Myometrial cell (primary cell): ENCODE measurements around the gene HSPB3. TPM values are rescaled to one million over a fixed set of nuclear protein-coding genes. Genes with fewer than 3 reads are reported as not detected.

Experiments
- total RNA-seq: library from RNA; depleted of rRNA; stranded (reverse); fragments of >200 nt; gene quantifications from 2 replicates; pipeline ENCODE4 v1.2.3, GENCODE V29; 2015

Gene HSPB3
- 0.53 TPM in 1 of 2 replicates, not detected in the other for total RNA-seq

DNA sequence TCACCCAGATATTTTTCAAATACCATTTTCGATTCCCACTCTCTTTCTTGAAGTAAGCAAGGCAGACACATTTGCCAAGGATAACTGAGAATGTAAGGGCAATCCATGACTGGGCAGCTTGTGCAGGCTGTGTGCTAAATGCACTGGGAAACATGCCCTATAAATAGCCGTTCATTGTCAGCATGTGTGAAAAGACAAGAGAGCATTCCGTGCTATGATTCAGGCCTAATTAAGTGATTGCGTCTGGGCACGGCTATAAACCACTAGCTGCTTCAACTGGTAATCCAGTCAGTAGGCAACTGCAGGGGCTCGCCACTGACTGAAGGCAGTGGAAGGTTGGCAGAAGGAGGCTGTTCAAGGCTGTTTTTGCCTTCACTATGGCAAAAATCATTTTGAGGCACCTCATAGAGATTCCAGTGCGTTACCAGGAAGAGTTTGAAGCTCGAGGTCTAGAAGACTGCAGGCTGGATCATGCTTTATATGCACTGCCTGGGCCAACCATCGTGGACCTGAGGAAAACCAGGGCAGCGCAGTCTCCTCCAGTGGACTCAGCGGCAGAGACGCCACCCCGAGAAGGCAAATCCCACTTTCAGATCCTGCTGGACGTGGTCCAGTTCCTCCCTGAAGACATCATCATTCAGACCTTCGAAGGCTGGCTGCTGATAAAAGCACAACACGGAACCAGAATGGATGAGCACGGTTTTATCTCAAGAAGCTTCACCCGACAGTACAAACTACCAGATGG, at the start of gene HSPB3:
Gene HSPB3, plus strand, starts transcription at position 287 of the 745 bp plus-strand sequence. Its CDS starts 91 bp downstream, at position 378.

Other genes starting within 250 kb of the HSPB3 start
- gene ARL15, start 145.1 kb upstream of the HSPB3 start, total RNA-seq, result 4.6 and 10.8 TPM in 2 replicates
- gene SNX18, start 62.1 kb downstream of the HSPB3 start, total RNA-seq, result 20.2 and 21.6 TPM in 2 replicates